ENCODE measurements around the gene SMOC2. TPM values are rescaled to one million over a fixed set of nuclear protein-coding genes. Genes with fewer than 3 reads are reported as not detected.

The SMOC2 gene
- total RNA-seq, 1 experiment from 2014 or later, result 2.1 TPM

DNA sequence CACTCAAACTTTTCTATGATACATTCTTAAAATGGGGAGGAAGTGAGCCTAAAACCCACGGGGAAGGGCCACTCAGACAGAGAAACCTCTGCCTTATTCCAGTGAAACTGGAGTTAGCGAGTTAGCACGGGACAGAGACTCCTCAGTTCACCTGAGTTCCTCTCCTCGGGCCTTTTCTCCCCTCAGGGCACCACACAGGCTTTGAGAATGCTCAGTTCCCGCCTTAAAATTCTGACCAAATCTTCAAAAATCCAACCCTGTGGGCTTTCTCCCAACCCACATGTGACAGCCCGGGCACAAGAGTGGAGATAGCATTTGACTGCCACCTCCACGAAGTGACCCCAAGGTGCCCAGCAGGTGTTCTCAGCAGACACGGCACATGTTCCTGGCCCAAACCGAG, 204.3 kb downstream of the SMOC2 start:
- Histone ChIP-seq H3K23ac (ENCODE audit: insufficient read length, low read depth, low read length) (no peak overlapping the region), H3K14ac (ENCODE audit: insufficient read depth, low read length) (no peak overlapping the region), H3K23me2 (ENCODE audit: insufficient read length, low read depth, low read length, poor library complexity, severe bottlenecking) (no peaks in the 10 kb centered on the region), H3K18ac (ENCODE audit: insufficient read length, low read depth, low read length) (no peak overlapping the region), H3K79me1 (ENCODE audit: insufficient read depth, low read depth, low read length, poor library complexity, severe bottlenecking) (no peaks in the 10 kb centered on the region), H4K5ac (ENCODE audit: insufficient read length, low read depth, low read length) (no peak overlapping the region), H3K27me3 (ENCODE audit: insufficient read depth, low read length) (no peaks in the 10 kb centered on the region), H2AFZ (ENCODE audit: low read length) (no peak overlapping the region), H2BK12ac (ENCODE audit: insufficient read length, low read depth, low read length) (no peak overlapping the region), H4K20me1 (ENCODE audit: control insufficient read depth, insufficient read depth, insufficient read length) (no peaks in the 10 kb centered on the region), H3T11ph (ENCODE audit: low read length) (no peak overlapping the region), H2BK20ac (ENCODE audit: low read depth, low read length, poor library complexity, severe bottlenecking) (no peak overlapping the region), H4K8ac (replicated peaks; ENCODE audit: insufficient read length, low read depth, low read length) (no peak overlapping the region), H2BK120ac (ENCODE audit: low read depth, low read length, poor library complexity, severe bottlenecking) (no peak overlapping the region), H3K4me2 (ENCODE audit: insufficient read depth, insufficient read length, low read length) (no peak overlapping the region), H3K27ac (ENCODE audit: insufficient read length, low read depth, low read length) (no peak overlapping the region), H3K4ac (ENCODE audit: low read depth, low read length) (no peak overlapping the region), H3K4me1 (ENCODE audit: insufficient read depth, low read length) (no peaks in the 10 kb centered on the region; the same call in 1 of the 2 replicates), H3K56ac (ENCODE audit: insufficient read length, low read depth, low read length) (no peak overlapping the region), H2AK5ac (ENCODE audit: insufficient read length, low read length) (no peak overlapping the region), H3K9me3 (ENCODE audit: control insufficient read depth, low read depth, low read length) (no peaks in the 10 kb centered on the region), H3K9ac (ENCODE audit: extremely low read depth, insufficient read length, low read length) (no peak overlapping the region), H2BK15ac (ENCODE audit: low read depth, low read length) (no peak overlapping the region), H2BK5ac (ENCODE audit: insufficient read length, low read length) (no peak overlapping the region), H4K91ac (ENCODE audit: insufficient read length, low read depth, low read length) (no peak overlapping the region), H3K79me2 (ENCODE audit: insufficient read depth, low read length) (no peaks in the 10 kb centered on the region)
- no peak for DNase-seq
- no peaks in the 10 kb centered on the region; a peak in 1 of 5 replicates for H3K9me3 Mint-ChIP-seq
- no peaks in the 10 kb centered on the region for H3K36me3 Mint-ChIP-seq (ENCODE audit: insufficient read depth in 1 of 3, low read depth in 3 of 3)
- WGBS (ENCODE audit: extremely low coverage, insufficient read length, low lambda C conversion rate), result no CpG with 5 or more reads among the region's 9 CpGs
- peaks cover 2% of the 10 kb centered on the region; the same call in 1 of the 2 replicates for H3K27me3 Mint-ChIP-seq (ENCODE audit: low read depth)
- peak overlapping the region in 1 of 3 experiments; percentile 59; a peak in 1 of 7 replicates for H3K27ac Mint-ChIP-seq
- no peak overlapping the region for H3K4me3 Mint-ChIP-seq
- TF ChIP-seq, protein P1, sequence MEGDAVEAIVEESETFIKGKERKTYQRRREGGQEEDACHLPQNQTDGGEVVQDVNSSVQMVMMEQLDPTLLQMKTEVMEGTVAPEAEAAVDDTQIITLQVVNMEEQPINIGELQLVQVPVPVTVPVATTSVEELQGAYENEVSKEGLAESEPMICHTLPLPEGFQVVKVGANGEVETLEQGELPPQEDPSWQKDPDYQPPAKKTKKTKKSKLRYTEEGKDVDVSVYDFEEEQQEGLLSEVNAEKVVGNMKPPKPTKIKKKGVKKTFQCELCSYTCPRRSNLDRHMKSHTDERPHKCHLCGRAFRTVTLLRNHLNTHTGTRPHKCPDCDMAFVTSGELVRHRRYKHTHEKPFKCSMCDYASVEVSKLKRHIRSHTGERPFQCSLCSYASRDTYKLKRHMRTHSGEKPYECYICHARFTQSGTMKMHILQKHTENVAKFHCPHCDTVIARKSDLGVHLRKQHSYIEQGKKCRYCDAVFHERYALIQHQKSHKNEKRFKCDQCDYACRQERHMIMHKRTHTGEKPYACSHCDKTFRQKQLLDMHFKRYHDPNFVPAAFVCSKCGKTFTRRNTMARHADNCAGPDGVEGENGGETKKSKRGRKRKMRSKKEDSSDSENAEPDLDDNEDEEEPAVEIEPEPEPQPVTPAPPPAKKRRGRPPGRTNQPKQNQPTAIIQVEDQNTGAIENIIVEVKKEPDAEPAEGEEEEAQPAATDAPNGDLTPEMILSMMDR (conservative IDR thresholded peaks at IDR 0.05), result no peak
- H3K4me1 Mint-ChIP-seq, result peaks cover 31 to 32% of the 10 kb centered on the region in 2 experiments
